H1 (cell line): ENCODE results near the gene STX18. TPM values are rescaled to one million over a fixed set of nuclear protein-coding genes. Genes with fewer than 3 reads are reported as not detected.

ENCODE experiments used
- CTCF ChIA-PET: fragments of 300-600 bp; sonication (Branson Sonifier 250); formaldehyde crosslinking; loops from one replicate; lab custom pipeline; 2021; ENCODE audit not compliant: partially characterized antibody; lab: Charles Lee
- POLR2A ChIA-PET: fragments of 300-600 bp; sonication (Branson Sonifier 250); formaldehyde crosslinking; loops from one replicate; lab custom pipeline; 2021; ENCODE audit warnings: inconsistent platforms; ENCODE audit not compliant: partially characterized antibody; lab: Charles Lee
- DNase-seq, 2 experiments: peaks; one replicate each; pipeline versions ENCODE4 v3.0.0 to v3.0.0-alpha.2; 2010 to 2022; ENCODE audit warnings: low spot score in 2 of 2, low read depth in 1 of 2, mixed read lengths in 1 of 2
- FAIRE-seq: peaks from 2 replicates; lab custom pipeline; 2011; peaks lifted over from hg19 to GRCh38; lab: Jason Lieb, UNC
- H2AFZ ChIP-seq: 2 replicates; pipeline ENCODE4 v1.8.1; 2012; ENCODE audit warnings: low read length, inconsistent platforms
- H2AK5ac ChIP-seq: 2 replicates; pipeline ENCODE4 v1.6.1; 2013; ENCODE audit warnings: low read depth, low read length
- H2BK120ac ChIP-seq: replicated peaks from 2 replicates; pipeline ENCODE3; 2013; ENCODE audit warnings: low read depth, low read length, inconsistent platforms
- H2BK12ac ChIP-seq: 2 replicates; pipeline ENCODE4 v1.6.1; 2013; ENCODE audit warnings: low read depth, low read length
- H2BK15ac ChIP-seq: 2 replicates; pipeline ENCODE4 v1.6.1; 2013; ENCODE audit warnings: low read length
- H2BK20ac ChIP-seq: 2 replicates; pipeline ENCODE4 v1.6.1; 2013; ENCODE audit warnings: low read length
- H2BK5ac ChIP-seq: 2 replicates; pipeline ENCODE4 v1.6.1; 2013; ENCODE audit warnings: low read depth, low read length
- H3K14ac ChIP-seq: 2 replicates; pipeline ENCODE4 v1.6.1; 2013; ENCODE audit warnings: inconsistent platforms; ENCODE audit not compliant: insufficient read length
- H3K18ac ChIP-seq: 2 replicates; pipeline ENCODE4 v1.6.1; 2013; ENCODE audit warnings: low read length; ENCODE audit errors: extremely low read depth
- H3K23ac ChIP-seq: 2 replicates; pipeline ENCODE4 v1.6.1; 2013; ENCODE audit warnings: inconsistent platforms; ENCODE audit not compliant: insufficient read length
- H3K23me2 ChIP-seq: 2 replicates; pipeline ENCODE4 v1.6.1; 2013; ENCODE audit warnings: low read depth, low read length
- H3K27ac ChIP-seq: 2 replicates; pipeline ENCODE4 v1.6.1; 2011; ENCODE audit warnings: low read depth, low read length, inconsistent platforms
- H3K27me3 ChIP-seq, 4 experiments: replicated peaks in 1 of 4; 1 replicate in 1 of 4; 2 replicates in 3 of 4; pipeline versions ENCODE4 v1.6.1 to v1.8.1; 2011 to 2013; ENCODE audit warnings: low read length in 3 of 4, mild to moderate bottlenecking in 3 of 4, inconsistent platforms in 2 of 4, mixed read lengths in 2 of 4, moderate library complexity in 1 of 4; ENCODE audit not compliant: control insufficient read depth in 3 of 4, insufficient read depth in 3 of 4; ENCODE audit errors: extremely low read depth in 1 of 4
- H3K36me3 ChIP-seq, 4 experiments: 2 replicates each; pipeline versions ENCODE4 v1.6.1 to v1.8.1; 2011 to 2013; ENCODE audit warnings: mild to moderate bottlenecking in 4 of 4, low read length in 3 of 4, moderate library complexity in 2 of 4, control low read depth in 1 of 4, inconsistent platforms in 1 of 4; ENCODE audit not compliant: insufficient read depth in 4 of 4, control insufficient read depth in 2 of 4
- H3K4ac ChIP-seq: replicated peaks from 2 replicates; pipeline ENCODE3; 2013; ENCODE audit warnings: low read length, low read depth, mixed read lengths, inconsistent platforms; ENCODE audit not compliant: insufficient read length
- H3K4me1 ChIP-seq, 4 experiments: replicated peaks in 1 of 4; 1 replicate in 1 of 4; 2 replicates in 3 of 4; pipeline versions ENCODE4 v1.6.1 to v1.8.1; 2011 to 2013; ENCODE audit warnings: low read length in 3 of 4, inconsistent platforms in 2 of 4, mixed read lengths in 1 of 4; ENCODE audit not compliant: insufficient read depth in 4 of 4, control insufficient read depth in 3 of 4
- H3K4me2 ChIP-seq, 2 experiments: 2 replicates each; pipeline versions ENCODE4 v1.6.1 to v1.8.1; 2011 to 2013; ENCODE audit warnings: low read depth in 2 of 2, low read length in 2 of 2, control low read depth in 1 of 2, inconsistent platforms in 1 of 2, mild to moderate bottlenecking in 1 of 2; ENCODE audit not compliant: insufficient read depth in 1 of 2
- H3K4me3 ChIP-seq, 4 experiments: fragments of 200-600, 300-600 bp in 1 of 4; sonication (generic), shearing (Covaris generic), sonication (Bioruptor Twin) in 1 of 4; 2 replicates each; pipeline versions ENCODE4 v1.5.1 to v1.8.1; 2011 to 2016; ENCODE audit warnings: low read length in 4 of 4, low read depth in 3 of 4, control low read depth in 2 of 4, inconsistent platforms in 2 of 4, mild to moderate bottlenecking in 2 of 4, mixed read lengths in 1 of 4, moderate library complexity in 1 of 4; ENCODE audit not compliant: insufficient read depth in 2 of 4; ENCODE audit errors: extremely low read depth in 1 of 4
- H3K56ac ChIP-seq: replicated peaks from 2 replicates; pipeline ENCODE3; 2013; ENCODE audit warnings: low read depth, mild to moderate bottlenecking, mixed read lengths, low read length, inconsistent platforms; ENCODE audit not compliant: insufficient read length
- H3K79me1 ChIP-seq: 2 replicates; pipeline ENCODE4 v1.6.1; 2013; ENCODE audit warnings: low read depth, low read length, control low read depth
- H3K79me2 ChIP-seq, 2 experiments: 2 replicates each; pipeline versions ENCODE4 v1.6.1 to v1.8.1; 2012 to 2013; ENCODE audit warnings: low read length in 2 of 2, mild to moderate bottlenecking in 2 of 2, inconsistent platforms in 1 of 2; ENCODE audit not compliant: insufficient read depth in 2 of 2, control insufficient read depth in 1 of 2
- H3K9ac ChIP-seq, 4 experiments: replicated peaks in 1 of 4; 1 replicate in 1 of 4; 2 replicates in 3 of 4; pipeline versions ENCODE4 v1.6.1 to v1.8.1; 2011 to 2013; ENCODE audit warnings: low read depth in 3 of 4, low read length in 3 of 4, control low read depth in 2 of 4, mild to moderate bottlenecking in 2 of 4, moderate library complexity in 2 of 4, inconsistent platforms in 1 of 4; ENCODE audit errors: extremely low read depth in 1 of 4
- H3K9me3 ChIP-seq, 2 experiments: 2 replicates each; pipeline versions ENCODE4 v1.6.1 to v1.8.1; 2012 to 2013; ENCODE audit warnings: mild to moderate bottlenecking in 2 of 2, moderate library complexity in 2 of 2, control low read depth in 1 of 2, inconsistent platforms in 1 of 2, low read depth in 1 of 2, low read length in 1 of 2, mixed read lengths in 1 of 2; ENCODE audit not compliant: insufficient read depth in 2 of 2
- H4K20me1 ChIP-seq, 2 experiments: replicated peaks in 1 of 2; 2 replicates each; pipeline versions ENCODE3 to v1.8.1; 2011 to 2013; ENCODE audit warnings: inconsistent platforms in 2 of 2, low read length in 2 of 2, mild to moderate bottlenecking in 1 of 2; ENCODE audit not compliant: insufficient read depth in 2 of 2, control insufficient read depth in 1 of 2
- H4K5ac ChIP-seq: 2 replicates; pipeline ENCODE4 v1.6.1; 2013; ENCODE audit warnings: low read length, low read depth, mixed read lengths, inconsistent platforms; ENCODE audit not compliant: insufficient read length
- H4K8ac ChIP-seq: 2 replicates; pipeline ENCODE4 v1.8.0; 2013; ENCODE audit warnings: mild to moderate bottlenecking, moderate library complexity, low read length, inconsistent platforms; ENCODE audit not compliant: insufficient read depth; ENCODE audit errors: extremely low read depth
- H4K91ac ChIP-seq: replicated peaks from 2 replicates; pipeline ENCODE3; 2013; ENCODE audit warnings: low read length, mixed read lengths, inconsistent platforms; ENCODE audit not compliant: insufficient read length
- BRCA1 ChIP-seq: IDR thresholded peaks from 2 replicates; pipeline ENCODE4 v1.6.1; 2012; ENCODE audit warnings: low read depth, low read length, improper control_type of control experiment
- KDM5A ChIP-seq: fragments of 200-600 bp; IDR thresholded peaks from 2 replicates; pipeline ENCODE4 v1.7.1; 2012; ENCODE audit warnings: mild to moderate bottlenecking, low read length, inconsistent platforms, mixed read lengths
- RXRA ChIP-seq: IDR thresholded peaks from 2 replicates; pipeline ENCODE4 v1.6.1; 2011; ENCODE audit warnings: low read depth, mild to moderate bottlenecking, low read length, moderate library complexity; ENCODE audit not compliant: insufficient read depth
- WGBS, 2 experiments: shearing (Covaris generic) in 1 of 2; methylation state at CpG; one replicate each; pipeline versions ENCODE4 v1.1.6 to v1.1.7; 2013 to 2015; ENCODE audit warnings: low lambda C conversion rate in 2 of 2, mixed read lengths in 2 of 2, inconsistent platforms in 1 of 2, low coverage in 1 of 2, missing lambda C conversion rate in 1 of 2; ENCODE audit not compliant: insufficient replicate concordance in 2 of 2, insufficient coverage in 1 of 2, insufficient read length in 1 of 2; ENCODE audit errors: extremely low coverage in 1 of 2, missing lambda C conversion rate in 1 of 2; 5-methylcytosine and 5-hydroxymethylcytosine counted together
- polyA plus RNA-seq, 7 experiments: library from polyadenylated mRNA; depleted of rRNA in 3 of 7; stranded (reverse) in 5 of 7; unstranded in 2 of 7; fragments of >200 nt in 5 of 7; fragments of 200-250 nt in 2 of 7; gene quantifications; 1 replicate in 5 of 7; 2 replicates in 1 of 7; 4 replicates in 1 of 7; pipeline versions ENCODE4 v1.2.1 to v1.2.3, GENCODE V29; 2011 to 2013; ENCODE audit warnings: missing spikeins in 2 of 7, mixed read lengths in 2 of 7
- total RNA-seq: library from RNA; stranded (reverse); fragmentation: NEBNext Ultra II Directional; extraction: Animal tissue kit (Norgen Biotek cat#: 25700); gene quantifications from 2 replicates; pipeline ENCODE4 v1.2.1, GENCODE V29; 2021

STX18 gene
- total and polyA plus RNA-seq, 2 of the 8 experiments (the other 6 are each of a cell fraction or from before 2014, with no cell fraction given): 14.6 to 18.3 TPM

DNA sequence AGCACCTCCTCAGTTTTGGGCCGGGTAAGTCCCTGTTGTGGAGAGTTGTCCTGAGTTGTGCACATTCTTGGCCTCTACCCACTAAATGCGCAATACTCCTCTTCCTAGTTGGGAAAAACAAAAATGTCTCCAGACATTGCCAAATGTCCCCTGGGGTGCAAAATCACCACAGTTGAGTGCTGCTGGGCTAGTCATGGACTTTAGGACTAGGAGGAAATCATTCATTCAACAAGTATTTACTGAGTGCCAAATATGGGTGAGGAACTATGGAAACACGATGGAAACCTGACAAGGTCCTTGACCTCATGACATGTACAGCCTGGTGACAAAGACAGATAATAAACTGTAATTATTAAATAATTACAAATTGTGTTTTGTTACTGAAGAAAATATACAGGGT is 71.6 kb downstream of the STX18 start:
- no peak overlapping the region for H3K4me2 ChIP-seq
- CTCF ChIA-PET: no interaction called here
- H4K20me1 ChIP-seq: peaks cover 0 to 1% of the 10 kb centered on the region in 2 experiments
- H3K9ac ChIP-seq: no peak overlapping the region
- H3K23ac ChIP-seq: no peak overlapping the region
- no peak overlapping the region for H3K27ac ChIP-seq
- H3K18ac ChIP-seq: no peak overlapping the region
- no peak overlapping the region for H4K91ac ChIP-seq
- H3K79me2 ChIP-seq: no peaks in the 10 kb centered on the region
- no peak overlapping the region for H2BK15ac ChIP-seq
- POLR2A ChIA-PET: no interaction called here
- H2BK5ac ChIP-seq: no peak overlapping the region
- peaks cover 0 to 7% (median 1%) of the 10 kb centered on the region in 4 experiments; a peak in 3 of 8 replicates for H3K36me3 ChIP-seq
- no peak overlapping the region for H3K56ac ChIP-seq
- no peak overlapping the region for H3K4ac ChIP-seq
- FAIRE-seq (no peak), DNase-seq (no peak)
- no peak overlapping the region for H2AFZ ChIP-seq
- no peak overlapping the region for H2BK12ac ChIP-seq
- no peak overlapping the region for H3K4me3 ChIP-seq
- H3K79me1 ChIP-seq: 0 out of 2 replicates have a peak, but pooled peaks cover 3% of the 10 kb centered on the region
- H3K9me3 ChIP-seq: peaks cover 0 to 3% of the 10 kb centered on the region in 2 experiments; a peak in 1 of 4 replicates
- no peaks in the 10 kb centered on the region for H3K4me1 ChIP-seq
- no peaks in the 10 kb centered on the region for H3K23me2 ChIP-seq
- H4K5ac ChIP-seq: no peak overlapping the region
- TF ChIP-seq KDM5A (no peak), BRCA1 (no peak), RXRA (no peak)
- H2BK120ac ChIP-seq: no peak overlapping the region
- H2BK20ac ChIP-seq: no peak overlapping the region
- WGBS, 2 experiments: 86% methylated on average over 3 of the region's 3 CpGs; no CpG with 5 or more reads in 1 of the 2 experiments
- H4K8ac ChIP-seq: no peak overlapping the region
- H2AK5ac ChIP-seq: no peak overlapping the region
- no peaks in the 10 kb centered on the region; a peak in 1 of 7 replicates for H3K27me3 ChIP-seq
- H3K14ac ChIP-seq: no peak overlapping the region
